Measurements from ENCODE around the gene ATG101.
A peak's percentile ranks its signal among the peaks of the same experiment; 100 is the strongest.

Gene ATG101

DNA sequence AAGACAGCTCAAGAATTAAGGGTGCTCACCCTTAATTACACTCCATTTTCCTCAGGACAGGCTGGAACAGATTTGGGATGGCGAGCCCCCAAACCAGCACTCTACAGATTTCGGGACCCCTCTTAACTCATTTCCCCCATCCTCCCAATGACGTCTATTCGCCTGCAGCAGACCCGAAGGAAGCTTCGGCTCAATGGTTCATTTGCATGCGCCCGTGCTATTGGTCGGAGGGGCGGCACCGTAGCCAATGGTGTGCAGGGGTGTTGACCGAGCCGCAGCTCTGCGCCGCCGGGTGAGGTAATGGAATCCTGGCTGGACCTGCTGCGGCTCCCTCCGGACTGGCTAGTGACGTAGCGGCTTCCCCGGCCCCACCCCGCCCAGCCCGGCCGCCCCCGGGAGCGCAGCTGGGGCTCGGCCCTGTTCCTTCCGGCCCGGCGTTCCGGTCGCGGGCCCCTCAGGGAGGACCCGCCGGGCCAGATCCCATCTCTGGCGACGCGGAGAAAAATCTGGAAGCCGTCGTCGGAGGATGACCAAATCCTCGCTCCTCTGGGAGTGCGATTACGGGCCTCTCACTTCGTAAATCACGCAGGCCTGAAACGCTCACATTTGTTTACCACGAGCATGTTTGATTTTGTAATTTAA, 36.9 kb upstream of the ATG101 start:
- Mint-ChIP-seq H3K4me3 (peak overlapping the region; percentile 77 to 86 (median 78)), H3K36me3 (ENCODE audit: low read depth) (no peaks in the 10 kb centered on the region), H3K9me3 (no peaks in the 10 kb centered on the region), H3K27me3 (ENCODE audit: low read depth) (peaks cover 27% of the 10 kb centered on the region), H3K4me1 (peaks cover 50% of the 10 kb centered on the region), H3K27ac (peak overlapping the region; percentile 80 to 91 (median 83))
- TF ChIP-seq CTCF (IDR thresholded peaks at IDR 0.05; ENCODE audit: unreplicated experiment in 3 of 3) = no peak

DNA sequence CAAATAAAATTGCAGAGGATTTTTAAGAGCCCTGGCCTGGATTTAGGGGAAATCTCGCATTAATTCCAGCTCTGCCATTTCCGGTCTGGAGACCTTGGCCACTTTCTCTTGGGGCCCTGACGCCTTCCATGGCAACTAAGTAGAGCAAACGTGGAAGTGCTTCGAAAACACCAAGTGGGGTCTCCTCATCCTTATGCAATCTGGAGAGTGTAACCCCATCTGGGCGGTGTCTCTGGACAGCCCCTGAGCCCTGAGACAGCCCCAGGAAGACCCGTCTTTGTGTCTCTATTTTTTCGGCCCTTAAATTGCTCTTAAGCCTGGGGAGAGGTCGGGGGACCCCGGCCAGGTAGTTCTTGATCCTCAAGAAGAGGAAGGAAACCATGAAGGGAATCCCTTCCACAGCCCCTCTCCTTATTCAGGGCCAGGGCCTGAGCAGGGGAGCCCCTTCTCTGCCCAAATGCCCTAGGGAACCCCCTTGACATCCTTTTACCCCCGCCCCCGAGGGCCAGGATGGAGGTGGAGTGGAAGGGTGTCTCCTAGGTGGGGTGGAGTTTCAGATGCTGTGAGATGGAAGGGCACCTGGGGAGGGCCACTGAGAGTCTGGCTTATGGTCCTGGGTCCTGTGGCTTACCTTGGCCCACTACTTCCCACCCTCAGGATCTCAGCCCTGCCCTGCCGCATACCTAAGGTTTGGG, 36.2 kb upstream of the ATG101 start:
- no peaks in the 10 kb centered on the region for H3K36me3 Mint-ChIP-seq (ENCODE audit: low read depth)
- no peak for TF ChIP-seq CTCF (IDR thresholded peaks at IDR 0.05; ENCODE audit: unreplicated experiment in 3 of 3)
- H3K4me1 Mint-ChIP-seq = peaks cover 57% of the 10 kb centered on the region
- H3K4me3 Mint-ChIP-seq = peak overlapping the region; percentile 73 to 90 (median 86)
- H3K9me3 Mint-ChIP-seq = no peaks in the 10 kb centered on the region
- peak overlapping the region; percentile 28 to 75 (median 29) for H3K27ac Mint-ChIP-seq
- peaks cover 28% of the 10 kb centered on the region for H3K27me3 Mint-ChIP-seq (ENCODE audit: low read depth)

GRCh38 chr12:52035190-52035589, 34.6 kb upstream of the ATG101 start:
- no peak for TF ChIP-seq CTCF (IDR thresholded peaks at IDR 0.05; ENCODE audit: unreplicated experiment in 3 of 3)
- Mint-ChIP-seq H3K27ac (peak overlapping the region; percentile 13 to 92 (median 89)), H3K9me3 (no peaks in the 10 kb centered on the region), H3K4me3 (peak overlapping the region; percentile 76 to 90 (median 86)), H3K36me3 (ENCODE audit: low read depth) (no peaks in the 10 kb centered on the region), H3K4me1 (peaks cover 62% of the 10 kb centered on the region), H3K27me3 (ENCODE audit: low read depth) (peaks cover 33% of the 10 kb centered on the region)

DNA sequence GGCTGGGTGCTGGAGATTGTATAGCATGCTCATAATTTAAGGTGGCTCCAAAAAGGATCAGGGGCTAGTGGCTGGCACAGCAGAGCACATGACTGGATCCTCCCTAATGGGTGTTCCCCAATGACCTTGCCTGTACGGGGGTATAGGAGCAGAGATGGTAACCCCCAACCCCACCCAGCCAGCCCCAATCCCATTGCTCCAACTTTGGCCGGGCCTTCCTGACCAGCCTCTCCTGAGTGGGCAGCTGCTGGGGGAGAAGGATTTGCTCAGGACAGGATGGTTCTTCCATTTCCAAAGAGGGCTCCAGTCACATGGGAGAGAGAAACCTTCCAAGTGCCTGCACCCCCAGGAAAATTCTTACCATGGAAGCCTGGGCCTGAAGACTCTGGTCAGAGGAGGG, 33.9 kb upstream of the ATG101 start:
- H3K9me3 Mint-ChIP-seq = no peaks in the 10 kb centered on the region
- TF ChIP-seq CTCF (IDR thresholded peaks at IDR 0.05; ENCODE audit: unreplicated experiment in 3 of 3) = no peak
- peak overlapping the region; percentile 13 to 92 (median 89) for H3K27ac Mint-ChIP-seq
- no peaks in the 10 kb centered on the region for H3K36me3 Mint-ChIP-seq (ENCODE audit: low read depth)
- peak overlapping the region; percentile 76 to 90 (median 86) for H3K4me3 Mint-ChIP-seq
- H3K27me3 Mint-ChIP-seq (ENCODE audit: low read depth) = peaks cover 29% of the 10 kb centered on the region
- H3K4me1 Mint-ChIP-seq = peaks cover 62% of the 10 kb centered on the region

DNA sequence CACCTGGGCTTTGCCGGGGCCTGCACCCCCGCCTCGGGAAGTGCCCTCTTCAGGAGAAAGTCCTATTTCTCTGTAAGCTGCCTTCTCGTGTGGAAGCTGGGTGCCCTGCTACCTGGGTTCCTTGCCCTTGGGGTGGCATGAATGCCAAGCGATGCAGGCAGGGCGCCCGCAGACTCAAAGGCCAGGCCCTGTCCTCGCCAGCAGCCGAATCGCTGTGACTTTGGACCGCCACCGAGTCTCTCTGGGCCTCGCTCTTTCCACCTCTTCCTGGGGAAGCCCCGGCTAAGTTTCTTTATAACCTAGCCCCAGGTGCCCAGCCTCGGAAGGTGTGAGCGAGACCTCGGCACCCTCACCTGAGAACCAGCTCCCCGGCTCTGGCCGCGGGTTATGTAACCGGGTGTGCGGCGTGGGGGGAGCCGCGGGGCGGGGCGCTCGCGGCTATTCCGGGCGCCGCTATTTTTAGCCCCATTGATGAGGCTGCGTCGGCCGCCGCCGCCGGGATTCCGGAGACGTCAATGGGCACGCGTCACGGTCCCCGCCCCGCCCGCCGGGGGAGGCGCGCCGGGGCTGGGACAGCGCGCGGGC, 33.1 kb upstream of the ATG101 start:
- H3K9me3 Mint-ChIP-seq = no peaks in the 10 kb centered on the region
- H3K36me3 Mint-ChIP-seq (ENCODE audit: low read depth) = no peaks in the 10 kb centered on the region
- peak overlapping the region in 2 of 3 experiments; percentile 89 to 92 for H3K27ac Mint-ChIP-seq
- TF ChIP-seq CTCF (IDR thresholded peaks at IDR 0.05; ENCODE audit: unreplicated experiment in 3 of 3) = no peak
- H3K27me3 Mint-ChIP-seq (ENCODE audit: low read depth) = peaks cover 31% of the 10 kb centered on the region
- peaks cover 65% of the 10 kb centered on the region for H3K4me1 Mint-ChIP-seq
- peak overlapping the region; percentile 76 to 90 (median 86) for H3K4me3 Mint-ChIP-seq
